PC-3 (cell line): ENCODE measurements around the gene REC114. TPM values are rescaled to one million over a fixed set of nuclear protein-coding genes. Genes with fewer than 3 reads are reported as not detected.

Experiments
- ATAC-seq: fragments of 200-7000 bp; cut with Tn5 transposase; 2 replicates; pipeline ENCODE4 v1.9.1; 2020; ENCODE audit warnings: mild to moderate bottlenecking, moderate library complexity
- BruUV-seq: library from RNA; stranded (reverse); fragments of 400-500 nt; replicated peaks from 2 replicates; lab custom pipeline; 2021; lab: Mats Ljungman, UMichigan
- CTCF ChIA-PET: fragments of 300-600 bp; sonication (Branson Sonifier 250); formaldehyde crosslinking; loops from one replicate; lab custom pipeline; 2022; ENCODE audit warnings: antibody characterized with exemption; lab: Charles Lee
- POLR2A ChIA-PET: fragments of 300-600 bp; sonication (Branson Sonifier 250); formaldehyde crosslinking; loops from one replicate; lab custom pipeline; 2022; ENCODE audit warnings: antibody characterized with exemption; ENCODE audit not compliant: unreplicated experiment; lab: Charles Lee
- DNase-seq: peaks from one replicate; pipeline ENCODE4 v3.0.0-alpha.2; 2015
- H2AFZ ChIP-seq: fragments of 300-600 bp; sonication (generic); 2 replicates; pipeline ENCODE4 v1.6.0; 2016; ENCODE audit warnings: antibody characterized with exemption, low read length
- H3F3A ChIP-seq: fragments of 300-600 bp; sonication (generic); one replicate; pipeline ENCODE4 v1.6.0; 2017; ENCODE audit warnings: antibody characterized with exemption, low read length, control low read depth, mild to moderate bottlenecking; ENCODE audit not compliant: unreplicated experiment
- H3K27ac ChIP-seq: fragments of 300-600 bp; sonication (generic); 2 replicates; pipeline ENCODE4 v1.5.1; 2016; ENCODE audit warnings: mild to moderate bottlenecking, low read length
- H3K27me3 ChIP-seq: fragments of 300-600 bp; sonication (generic); 2 replicates; pipeline ENCODE4 v1.6.1; 2016; ENCODE audit warnings: low read length, mixed read lengths
- H3K36me3 ChIP-seq: fragments of 300-600 bp; sonication (generic); 2 replicates; pipeline ENCODE4 v1.6.1; 2016; ENCODE audit warnings: low read depth, mixed run types, low read length, mixed read lengths
- H3K4me1 ChIP-seq: fragments of 300-600 bp; sonication (generic); 2 replicates; pipeline ENCODE4 v1.5.1; 2016; ENCODE audit warnings: low read length; ENCODE audit not compliant: insufficient read depth
- H3K4me2 ChIP-seq: fragments of 300-600 bp; sonication (generic); 2 replicates; pipeline ENCODE4 v1.6.0; 2016; ENCODE audit warnings: low read length
- H3K4me3 ChIP-seq: fragments of 300-600 bp; sonication (generic); 2 replicates; pipeline ENCODE4 v1.5.1; 2016; ENCODE audit warnings: mild to moderate bottlenecking, low read length, mixed read lengths
- H3K79me2 ChIP-seq: fragments of 300-600 bp; sonication (generic); 2 replicates; pipeline ENCODE4 v1.6.1; 2017; ENCODE audit warnings: low read length, mixed read lengths
- H3K9ac ChIP-seq: fragments of 300-600 bp; sonication (generic); 2 replicates; pipeline ENCODE4 v1.6.0; 2016; ENCODE audit warnings: mild to moderate bottlenecking, low read length
- H3K9me2 ChIP-seq: fragments of 300-600 bp; sonication (generic); replicated peaks from 2 replicates; pipeline ENCODE4 v1.6.1; 2016; ENCODE audit warnings: mixed run types, low read length, mixed read lengths
- H3K9me3 ChIP-seq: fragments of 300-600 bp; sonication (generic); 2 replicates; pipeline ENCODE4 v1.6.1; 2016; ENCODE audit warnings: low read length, mixed read lengths
- H4K20me1 ChIP-seq: fragments of 300-600 bp; sonication (generic); 2 replicates; pipeline ENCODE4 v1.6.1; 2016; ENCODE audit warnings: low read length, mixed read lengths
- EZH2 ChIP-seq: fragments of 300-600 bp; sonication (generic); IDR thresholded peaks from one replicate; pipeline ENCODE4 v1.6.1; 2017; ENCODE audit warnings: antibody characterized with exemption, mild to moderate bottlenecking, low read length; ENCODE audit not compliant: unreplicated experiment
- EZH2phosphoT487 ChIP-seq: fragments of 300-600 bp; sonication (generic); IDR thresholded peaks from 2 replicates; pipeline ENCODE4 v1.6.1; 2018; ENCODE audit warnings: mild to moderate bottlenecking, antibody characterized with exemption, low read length, borderline replicate concordance
- intact Hi-C: fragments of 100-400 bp; cut with micrococcal nuclease; formaldehyde crosslinking; loops from 2 replicates; pipeline ENCODE4 v1.9.0; 2023
- total RNA-seq: library from RNA; depleted of rRNA; stranded (reverse); fragments of >200 nt; gene quantifications from 2 replicates; pipeline ENCODE4 v1.2.3, GENCODE V29; 2014
- TF ChIP-seq, protein P1 (sequence below): fragments of 300-600 bp; sonication (generic); conservative IDR thresholded peaks from 2 replicates; pipeline ENCODE4 v1.5.1; 2017; ENCODE audit warnings: antibody characterized with exemption, low read depth, mild to moderate bottlenecking, low read length

REC114 gene
- total RNA-seq, 1 experiment from 2014 or later: not detected

DNA sequence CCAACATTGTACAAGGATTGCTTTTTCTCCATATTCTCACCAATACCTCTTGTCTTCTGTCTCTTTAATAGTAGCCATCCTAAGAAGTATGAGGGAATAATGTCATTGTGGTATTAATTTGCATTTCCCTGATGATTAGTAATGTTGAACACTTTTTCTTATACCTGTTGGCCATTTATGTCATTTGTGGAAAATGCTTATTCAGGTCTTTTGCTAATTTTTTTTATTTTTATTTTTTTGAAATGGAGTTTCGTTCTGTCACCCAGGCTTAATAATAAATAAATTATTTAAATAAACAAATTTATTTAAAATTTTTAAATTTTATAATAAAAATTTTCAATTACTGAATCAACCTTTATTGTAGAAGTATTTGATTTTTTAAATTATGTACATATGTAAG, 37.1 kb downstream of the REC114 start:
- no peaks in the 10 kb centered on the region for H4K20me1 ChIP-seq
- no peaks in the 10 kb centered on the region for H3K9me3 ChIP-seq
- CTCF ChIA-PET: no interaction called here
- no peaks in the 10 kb centered on the region for H3K4me1 ChIP-seq
- no peaks in the 10 kb centered on the region for H3F3A ChIP-seq
- no peaks in the 10 kb centered on the region for H3K79me2 ChIP-seq
- no peak overlapping the region for H3K27ac ChIP-seq
- DNase-seq: no peak
- no TSS peak for BruUV-seq
- no peak overlapping the region for H3K4me3 ChIP-seq
- no peak overlapping the region for H3K9ac ChIP-seq
- H3K4me2 ChIP-seq: no peak overlapping the region
- intact Hi-C loops: no loop called here
- H3K27me3 ChIP-seq: peaks cover 18% of the 10 kb centered on the region; the same call in 1 of the 2 replicates
- no peak for ATAC-seq
- H3K9me2 ChIP-seq: no peaks in the 10 kb centered on the region
- H3K36me3 ChIP-seq: no peaks in the 10 kb centered on the region
- POLR2A ChIA-PET: no interaction called here
- H2AFZ ChIP-seq: no peak overlapping the region
- no peak for TF ChIP-seq EZH2phosphoT487
- TF ChIP-seq EZH2: no peak
- TF ChIP-seq, protein P1, sequence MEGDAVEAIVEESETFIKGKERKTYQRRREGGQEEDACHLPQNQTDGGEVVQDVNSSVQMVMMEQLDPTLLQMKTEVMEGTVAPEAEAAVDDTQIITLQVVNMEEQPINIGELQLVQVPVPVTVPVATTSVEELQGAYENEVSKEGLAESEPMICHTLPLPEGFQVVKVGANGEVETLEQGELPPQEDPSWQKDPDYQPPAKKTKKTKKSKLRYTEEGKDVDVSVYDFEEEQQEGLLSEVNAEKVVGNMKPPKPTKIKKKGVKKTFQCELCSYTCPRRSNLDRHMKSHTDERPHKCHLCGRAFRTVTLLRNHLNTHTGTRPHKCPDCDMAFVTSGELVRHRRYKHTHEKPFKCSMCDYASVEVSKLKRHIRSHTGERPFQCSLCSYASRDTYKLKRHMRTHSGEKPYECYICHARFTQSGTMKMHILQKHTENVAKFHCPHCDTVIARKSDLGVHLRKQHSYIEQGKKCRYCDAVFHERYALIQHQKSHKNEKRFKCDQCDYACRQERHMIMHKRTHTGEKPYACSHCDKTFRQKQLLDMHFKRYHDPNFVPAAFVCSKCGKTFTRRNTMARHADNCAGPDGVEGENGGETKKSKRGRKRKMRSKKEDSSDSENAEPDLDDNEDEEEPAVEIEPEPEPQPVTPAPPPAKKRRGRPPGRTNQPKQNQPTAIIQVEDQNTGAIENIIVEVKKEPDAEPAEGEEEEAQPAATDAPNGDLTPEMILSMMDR: no peak

DNA sequence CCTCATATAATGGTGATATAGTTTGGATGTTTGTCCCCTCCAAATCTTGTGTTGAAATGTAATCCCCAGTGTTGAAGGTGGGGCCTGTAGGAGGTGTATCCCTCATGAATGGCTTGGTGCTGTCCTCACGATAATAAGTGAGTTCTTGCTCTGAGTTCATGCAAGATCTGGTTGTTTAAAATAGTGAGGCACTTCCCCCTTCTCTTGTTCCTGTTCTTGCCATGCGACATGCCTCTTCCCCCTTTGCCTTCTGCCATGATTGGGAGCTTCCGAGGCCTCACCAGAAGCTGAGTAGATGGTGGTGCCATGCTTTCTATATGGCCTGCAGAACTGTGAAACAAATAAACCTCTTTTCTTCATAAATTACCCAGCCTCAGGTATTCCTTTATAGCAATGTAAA, 39.2 kb downstream of the REC114 start:
- no TSS peak for BruUV-seq
- H3K9ac ChIP-seq: no peak overlapping the region
- no peaks in the 10 kb centered on the region for H3K9me3 ChIP-seq
- DNase-seq (no peak), ATAC-seq (no peak)
- no peaks in the 10 kb centered on the region for H3K4me1 ChIP-seq
- TF ChIP-seq EZH2phosphoT487 (no peak), EZH2 (no peak)
- TF ChIP-seq, protein P1: no peak
- no peaks in the 10 kb centered on the region for H3K79me2 ChIP-seq
- H4K20me1 ChIP-seq: no peaks in the 10 kb centered on the region
- peaks cover 16% of the 10 kb centered on the region; the same call in 1 of the 2 replicates for H3K27me3 ChIP-seq
- no peaks in the 10 kb centered on the region for H3F3A ChIP-seq
- ChIA-PET CTCF (no interaction called here), POLR2A (no interaction called here)
- H3K4me2 ChIP-seq: no peak overlapping the region
- no peak overlapping the region for H3K4me3 ChIP-seq
- no peak overlapping the region for H3K27ac ChIP-seq
- H3K36me3 ChIP-seq: no peaks in the 10 kb centered on the region
- no peak overlapping the region for H2AFZ ChIP-seq
- H3K9me2 ChIP-seq: no peaks in the 10 kb centered on the region
- intact Hi-C loops: no loop called here

DNA sequence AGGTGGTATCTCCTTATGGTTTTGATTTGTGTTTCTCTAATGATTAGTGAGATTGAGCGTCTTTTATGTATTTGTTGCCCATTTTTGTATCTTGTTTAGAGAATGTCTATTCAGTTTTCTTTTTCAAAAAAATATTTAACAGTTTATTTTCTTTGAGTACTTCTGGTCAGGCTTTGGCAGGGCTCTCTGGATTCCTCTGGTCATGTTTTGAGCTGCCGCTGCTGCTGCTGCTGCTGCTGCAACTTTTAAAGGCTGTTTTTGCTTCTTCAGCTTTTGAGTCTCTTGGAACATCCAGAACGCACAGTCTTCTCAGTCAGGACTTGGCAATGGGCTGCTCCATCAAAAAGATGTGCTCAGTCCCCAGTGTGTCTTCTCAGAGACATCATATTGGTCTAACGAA, 40.1 kb downstream of the REC114 start:
- Histone ChIP-seq H2AFZ (no peak overlapping the region), H3F3A (no peaks in the 10 kb centered on the region), H3K36me3 (no peaks in the 10 kb centered on the region), H3K4me2 (no peak overlapping the region), H3K27me3 (peaks cover 16% of the 10 kb centered on the region; the same call in 1 of the 2 replicates), H3K9me2 (no peaks in the 10 kb centered on the region), H3K27ac (no peak overlapping the region), H3K4me1 (no peaks in the 10 kb centered on the region), H3K4me3 (no peak overlapping the region), H3K9ac (no peak overlapping the region), H3K79me2 (no peaks in the 10 kb centered on the region), H4K20me1 (no peaks in the 10 kb centered on the region), H3K9me3 (no peaks in the 10 kb centered on the region)
- ChIA-PET CTCF (no interaction called here), POLR2A (no interaction called here)
- no TSS peak for BruUV-seq
- DNase-seq (no peak), ATAC-seq (no peak)
- TF ChIP-seq EZH2 (no peak), EZH2phosphoT487 (no peak)
- TF ChIP-seq, protein P1: no peak
- intact Hi-C loops: no loop called here
